Right lobe of liver (tissue), 6 donors: ENCODE measurements around the gene CCHCR1. TPM values are rescaled to one million over a fixed set of nuclear protein-coding genes. Genes with fewer than 3 reads are reported as not detected.
A peak's percentile ranks its signal among the peaks of the same experiment; 100 is the strongest.
"Not testable (repeated sequence)": the region's sequence is repeated elsewhere in the genome, so short reads cannot be mapped to it uniquely, and the experiment has no call there.

ENCODE experiments used
- ATAC-seq, 4 donors: fragments of 200-7000 bp; cut with Tn5 transposase; one replicate each; pipeline ENCODE4 v1.9.1; 2020; ENCODE audit warnings: mild to moderate bottlenecking in 4 of 4, moderate library complexity in 4 of 4
- DNase-seq, 3 donors: peaks; one replicate each; pipeline ENCODE4 v3.0.0-alpha.2; 2020
- H3K27ac ChIP-seq, 3 donors: fragments of 200-600 bp; one replicate each; pipeline ENCODE4 v1.8.0; 2022
- H3K27me3 ChIP-seq, 2 donors: fragments of 200-600 bp; one replicate each; pipeline ENCODE4 v1.8.0; 2022
- H3K36me3 ChIP-seq, 4 donors: fragments of 200-600 bp; sonication (generic) in 1 of 4; one replicate each; pipeline versions ENCODE4 v1.5.1 to v1.8.0; 2017 to 2022; ENCODE audit warnings: control low read depth in 1 of 4
- H3K4me1 ChIP-seq, 4 donors: fragments of 200-600 bp; sonication (generic) in 1 of 4; one replicate each; pipeline versions ENCODE4 v1.5.1 to v1.8.0; 2017 to 2022; ENCODE audit warnings: control low read depth in 1 of 4
- H3K4me3 ChIP-seq, 3 donors: fragments of 200-600 bp; one replicate each; pipeline ENCODE4 v1.8.0; 2022
- H3K9me3 ChIP-seq, 4 donors: fragments of 200-600 bp; sonication (generic) in 1 of 4; one replicate each; pipeline versions ENCODE4 v1.5.1 to v1.8.0; 2017 to 2022; ENCODE audit warnings: control low read depth in 1 of 4
- POLR2A ChIP-seq: fragments of 450-650 bp; IDR thresholded peaks from one replicate; pipeline ENCODE4 v1.6.1; 2017; ENCODE audit warnings: antibody characterized with exemption, mild to moderate bottlenecking
- whole genome bisulfite sequencing: methylation state at CpG from one replicate; pipeline ENCODE4 v1.1.6; 2018; ENCODE audit warnings: low coverage, low lambda C conversion rate; ENCODE audit not compliant: insufficient coverage; ENCODE audit errors: missing lambda C conversion rate; 5-methylcytosine and 5-hydroxymethylcytosine counted together
- intact Hi-C, 2 donors: fragments of 100-400 bp; cut with DNase I; formaldehyde crosslinking; loops; one replicate each; pipeline versions ENCODE4 v1.11.2 to v1.14.1; 2022
- total RNA-seq, 6 experiments: library from RNA; depleted of rRNA in 2 of 6; stranded (reverse); fragments of >200 nt in 2 of 6; fragmentation: NEBNext Ultra II Directional in 3 of 6; extraction: Animal tissue kit (Norgen Biotek cat#: 25700) in 3 of 6; gene quantifications; one replicate each; pipeline versions ENCODE4 v1.1.0 to v1.2.4, GENCODE V29; 2016 to 2023
- TF ChIP-seq, protein P1 (sequence below), 4 donors: fragments of 200-600 bp in 3 of 4; fragments of 450-650 bp in 1 of 4; IDR thresholded peaks; one replicate each; pipeline versions ENCODE4 v1.5.1 to v1.8.0; 2016 to 2022; ENCODE audit warnings: antibody characterized with exemption in 4 of 4, mild to moderate bottlenecking in 2 of 4
- donor health status: DM: no; HTN: yes; CAD: no.
- donor health status: DM: no; HTN: no; CAD: no.
- donor health status: DM: no; HTN: no; CAD: no.
- donor health status: DM: no; HTN: yes; CAD: no.
- donor health status: DM: no; HTN: yes; CAD: no.

CCHCR1 gene
- total RNA-seq, 6 experiments from 2014 or later: 6.0 to 9.1 (median 8.0) TPM

- WGBS: 57% methylated on average over 6 of the region's 6 CpGs
- no peaks in the 10 kb centered on the region for H3K9me3 ChIP-seq
- TF ChIP-seq, protein P1, sequence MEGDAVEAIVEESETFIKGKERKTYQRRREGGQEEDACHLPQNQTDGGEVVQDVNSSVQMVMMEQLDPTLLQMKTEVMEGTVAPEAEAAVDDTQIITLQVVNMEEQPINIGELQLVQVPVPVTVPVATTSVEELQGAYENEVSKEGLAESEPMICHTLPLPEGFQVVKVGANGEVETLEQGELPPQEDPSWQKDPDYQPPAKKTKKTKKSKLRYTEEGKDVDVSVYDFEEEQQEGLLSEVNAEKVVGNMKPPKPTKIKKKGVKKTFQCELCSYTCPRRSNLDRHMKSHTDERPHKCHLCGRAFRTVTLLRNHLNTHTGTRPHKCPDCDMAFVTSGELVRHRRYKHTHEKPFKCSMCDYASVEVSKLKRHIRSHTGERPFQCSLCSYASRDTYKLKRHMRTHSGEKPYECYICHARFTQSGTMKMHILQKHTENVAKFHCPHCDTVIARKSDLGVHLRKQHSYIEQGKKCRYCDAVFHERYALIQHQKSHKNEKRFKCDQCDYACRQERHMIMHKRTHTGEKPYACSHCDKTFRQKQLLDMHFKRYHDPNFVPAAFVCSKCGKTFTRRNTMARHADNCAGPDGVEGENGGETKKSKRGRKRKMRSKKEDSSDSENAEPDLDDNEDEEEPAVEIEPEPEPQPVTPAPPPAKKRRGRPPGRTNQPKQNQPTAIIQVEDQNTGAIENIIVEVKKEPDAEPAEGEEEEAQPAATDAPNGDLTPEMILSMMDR (IDR thresholded peaks at IDR 0.05): no peak
- no peak for TF ChIP-seq POLR2A
- no peak overlapping the region for H3K27ac ChIP-seq
- no peak for DNase-seq
- intact Hi-C loops: loop anchor here (5.0 kb wide), 1 partner anchor 57 kb away; the partner anchor contains the start of gene PSORS1C2 (in 2 of the 2)
- H3K4me1 ChIP-seq: peaks cover 0 to 6% (median 0%) of the 10 kb centered on the region in 4 donors
- ATAC-seq: no peak
- H3K4me3 ChIP-seq: no peak overlapping the region
- H3K27me3 ChIP-seq: no peaks in the 10 kb centered on the region
- no peaks in the 10 kb centered on the region for H3K36me3 ChIP-seq
These were observed 36.6 kb upstream of the CCHCR1 start for GRCh38 chr6:31194061-31194834.

GRCh38 chr6:31193206-31193605, 35.6 kb upstream of the CCHCR1 start:
- intact Hi-C loops: loop anchor here (5.0 kb wide), 1 partner anchor 56 kb away; the partner anchor contains the start of gene PSORS1C2 (in 2 of the 2)
- Histone ChIP-seq H3K27ac (no peak overlapping the region), H3K4me1 (peaks cover 0 to 6% (median 0%) of the 10 kb centered on the region in 4 donors), H3K4me3 (no peak overlapping the region), H3K27me3 (no peaks in the 10 kb centered on the region), H3K9me3 (no peaks in the 10 kb centered on the region), H3K36me3 (no peaks in the 10 kb centered on the region)
- 79% methylated on average over 6 of the region's 8 CpGs for WGBS
- TF ChIP-seq, protein P1 (IDR thresholded peaks at IDR 0.05): no peak
- no peak for TF ChIP-seq POLR2A
- ATAC-seq (no peak), DNase-seq (no peak)

- DNase-seq: peak; percentile 68 to 76 (median 71)
- H3K36me3 ChIP-seq, H3K4me1 ChIP-seq, H3K9me3 ChIP-seq, H3K27me3 ChIP-seq, H3K4me3 ChIP-seq, H3K27ac ChIP-seq: not testable (repeated sequence)
- intact Hi-C loops: loop anchor here (5.0 kb wide), 1 partner anchor 55 kb away; the partner anchor contains the start of gene PSORS1C2 (in 2 of the 2)
- TF ChIP-seq, protein P1 (IDR thresholded peaks at IDR 0.05): peak; percentile 69 to 80 (median 72)
- ATAC-seq: peak; percentile 49 to 72 (median 66)
- 26% methylated on average over 9 of the region's 10 CpGs for WGBS
These were observed 35.0 kb upstream of the CCHCR1 start for GRCh38 chr6:31192431-31193105.

- 91% methylated on average over 4 of the region's 4 CpGs for WGBS
- TF ChIP-seq, protein P1 (IDR thresholded peaks at IDR 0.05): no peak
- no peak for TF ChIP-seq POLR2A
These were observed 32.9 kb upstream of the CCHCR1 start for GRCh38 chr6:31190488-31190887.

GRCh38 chr6:31189223-31189622, 31.6 kb upstream of the CCHCR1 start:
- ATAC-seq, H3K4me3 ChIP-seq, H3K36me3 ChIP-seq, intact Hi-C loops, H3K27ac ChIP-seq, H3K27me3 ChIP-seq, DNase-seq, H3K9me3 ChIP-seq: not testable (repeated sequence)
- H3K4me1 ChIP-seq: peaks cover 0 to 10% (median 3%) of the 10 kb centered on the region in 4 donors
- 88% methylated on average over 3 of the region's 3 CpGs for WGBS

More at GRCh38 chr6:31190488-31190887, 32.9 kb upstream of the CCHCR1 start:
- no peaks in the 10 kb centered on the region for H3K36me3 ChIP-seq
- no peak overlapping the region for H3K27ac ChIP-seq
- ATAC-seq: no peak
- H3K9me3 ChIP-seq: no peaks in the 10 kb centered on the region
- no peak overlapping the region for H3K4me3 ChIP-seq
- DNase-seq: no peak
- H3K4me1 ChIP-seq: peaks cover 0 to 10% (median 0%) of the 10 kb centered on the region in 4 donors
- intact Hi-C loops: loop anchor here (5.0 kb wide), 1 partner anchor 53 kb away; the partner anchor contains the start of gene PSORS1C2 (in 2 of the 2)
- H3K27me3 ChIP-seq: no peaks in the 10 kb centered on the region
